ENCODE results near the gene KRTAP1-4.
"Not testable (repeated sequence)": the region's sequence is repeated elsewhere in the genome, so short reads cannot be mapped to it uniquely, and the experiment has no call there.

Gene KRTAP1-4

GRCh38 chr17:41003926-41004325, 26.1 kb downstream of the KRTAP1-4 start:
- DNase-seq (ENCODE audit: low spot score) = no peak

- DNase-seq (ENCODE audit: low spot score) = peak; percentile 5
Observed at GRCh38 chr17:41002814-41003213, 27.2 kb downstream of the KRTAP1-4 start.

DNA sequence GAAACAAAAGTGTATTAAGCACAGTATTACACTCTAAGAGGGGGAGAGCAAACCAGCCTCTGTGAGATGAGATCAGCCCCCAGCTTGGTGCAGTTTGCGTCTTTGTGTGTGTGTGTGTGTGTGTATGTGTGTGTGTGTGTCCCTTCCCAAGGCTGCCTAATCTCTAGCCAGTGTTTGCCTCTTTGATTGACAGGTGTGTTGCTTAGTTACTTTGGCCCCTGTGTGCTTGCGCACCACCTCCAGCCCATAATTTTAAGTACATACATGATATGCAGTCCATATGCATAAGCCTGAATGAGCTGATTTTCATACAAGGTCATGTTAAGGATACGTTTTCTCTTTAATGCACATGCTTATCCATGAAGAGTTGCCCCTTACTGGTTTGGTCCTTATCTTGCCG, 28.2 kb downstream of the KRTAP1-4 start:
- DNase-seq (ENCODE audit: low spot score) = no peak

DNA sequence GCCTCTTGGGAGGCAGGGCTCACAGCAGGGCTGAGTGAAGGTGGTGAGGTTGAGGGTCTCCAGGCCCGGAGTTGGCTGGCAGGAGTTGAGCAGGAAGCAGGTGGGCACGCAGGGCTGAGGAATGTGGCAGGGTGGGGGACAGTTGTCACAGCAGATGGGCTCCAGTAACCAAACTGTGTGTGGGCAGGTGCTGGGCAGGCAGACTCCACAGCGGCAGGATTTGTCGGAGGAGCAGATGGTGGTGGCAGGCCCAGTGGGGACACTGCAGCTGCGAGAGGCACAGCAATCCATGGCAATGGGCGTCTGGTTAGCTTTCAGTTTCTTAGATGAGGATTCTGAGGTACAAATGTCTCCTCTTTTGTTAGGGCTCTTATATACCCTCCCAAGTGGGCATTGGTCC, 30.4 kb downstream of the KRTAP1-4 start, which contains the start of gene KRTAP3-2:
KRTAP3-2 (minus strand) TSS at position 344 of the 400 bp plus-strand sequence; CDS start at position 291, 53 bp downstream.
- not testable (repeated sequence) for DNase-seq (ENCODE audit: low spot score)

- DNase-seq (ENCODE audit: low spot score) = no peak
Observed at GRCh38 chr17:40997361-40997760, 32.6 kb downstream of the KRTAP1-4 start.

DNA sequence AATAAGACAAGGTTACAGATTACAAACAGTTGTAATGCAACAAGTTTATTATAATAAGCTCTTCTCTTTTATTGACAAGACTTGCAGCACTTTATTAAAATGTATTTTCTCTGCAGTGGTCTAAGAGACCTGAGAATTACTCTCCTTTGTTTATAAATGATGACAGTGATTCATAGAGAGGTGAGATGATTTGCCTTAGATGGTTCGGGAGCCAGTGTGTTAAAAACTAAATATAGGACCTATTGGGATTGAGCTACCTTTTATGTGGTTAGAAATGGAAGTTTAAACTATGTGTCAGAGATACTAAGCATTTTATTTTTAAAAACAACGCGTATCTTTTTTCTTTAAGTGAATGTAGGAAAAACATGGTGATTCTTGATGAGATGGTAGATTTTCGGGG, 33.2 kb downstream of the KRTAP1-4 start:
- DNase-seq (ENCODE audit: low spot score) = no peak

- DNase-seq (ENCODE audit: low spot score) = no peak
Observed at GRCh38 chr17:40995116-40995515, 34.9 kb downstream of the KRTAP1-4 start.

- DNase-seq (ENCODE audit: low spot score) = no peak
Observed at GRCh38 chr17:40993839-40994238, 36.2 kb downstream of the KRTAP1-4 start, which contains the start of gene KRTAP3-3. Gene KRTAP3-3 (minus strand): TSS chr17:40994164. CDS start chr17:40994097, 67 bp downstream.

DNA sequence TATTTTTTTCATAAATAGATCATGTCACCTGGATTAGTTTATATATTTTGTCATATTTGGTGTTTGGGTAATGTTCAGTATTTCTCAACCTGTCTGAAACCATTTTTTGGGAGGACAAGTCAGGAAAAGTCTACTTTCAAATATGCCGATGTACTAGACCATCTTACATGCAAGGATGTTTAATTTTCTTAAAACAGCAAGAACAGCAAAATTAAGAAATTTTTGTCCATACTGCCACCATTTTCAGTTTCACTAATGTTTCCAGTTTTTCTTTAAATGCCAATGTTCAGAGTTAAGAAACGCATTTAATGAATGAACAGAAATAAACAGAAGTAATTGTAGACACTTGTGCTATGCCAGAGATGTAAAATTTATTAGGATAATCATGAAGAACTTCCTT, 36.9 kb downstream of the KRTAP1-4 start:
- DNase-seq (ENCODE audit: low spot score) = no peak

DNA sequence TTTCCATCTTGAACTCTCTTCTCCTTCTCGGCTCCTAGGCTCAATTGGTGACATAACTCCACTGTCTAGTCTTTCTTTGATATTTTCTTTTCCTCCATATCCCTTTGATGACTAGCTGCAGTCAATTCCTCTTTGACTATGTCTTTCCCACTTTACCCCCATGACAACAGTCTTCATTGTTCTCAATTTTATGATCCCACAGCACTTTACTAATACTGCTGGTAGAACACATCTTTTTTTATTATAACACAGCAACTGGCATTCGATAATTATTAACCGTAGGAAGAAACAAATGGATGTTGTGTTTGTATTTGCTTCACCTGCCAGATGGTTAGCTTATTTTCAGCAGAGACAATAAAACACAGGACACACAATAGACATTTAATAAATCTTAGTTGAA, 37.3 kb downstream of the KRTAP1-4 start:
- no peak for DNase-seq (ENCODE audit: low spot score)

- no peak for DNase-seq (ENCODE audit: low spot score)
Observed at GRCh38 chr17:40986920-40987319, 43.1 kb downstream of the KRTAP1-4 start.

DNA sequence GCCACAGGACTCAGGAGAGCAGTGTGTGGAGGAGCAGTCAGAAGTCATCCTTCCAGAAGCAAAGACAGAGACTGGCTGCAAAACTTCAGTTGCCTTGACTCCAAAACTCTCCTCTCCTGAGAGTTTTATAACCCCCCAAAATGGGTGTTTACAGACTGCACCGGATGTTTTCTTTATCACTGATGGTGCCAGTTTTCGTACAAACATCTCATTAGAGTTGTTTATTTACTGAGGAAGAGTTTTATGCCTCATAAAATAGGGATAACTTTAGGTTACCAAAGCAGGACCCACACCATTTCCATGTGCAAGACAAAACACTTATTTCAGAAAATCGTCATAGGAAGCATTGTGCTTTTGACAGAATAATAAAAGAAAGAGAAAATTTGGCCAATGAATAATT, 45.8 kb downstream of the KRTAP1-4 start, which contains the start of gene KRT40:
KRT40 (minus strand) TSS at position 101 of the 400 bp plus-strand sequence; CDS start at position 48, 53 bp downstream.
- DNase-seq (ENCODE audit: low spot score) = no peak

DNA sequence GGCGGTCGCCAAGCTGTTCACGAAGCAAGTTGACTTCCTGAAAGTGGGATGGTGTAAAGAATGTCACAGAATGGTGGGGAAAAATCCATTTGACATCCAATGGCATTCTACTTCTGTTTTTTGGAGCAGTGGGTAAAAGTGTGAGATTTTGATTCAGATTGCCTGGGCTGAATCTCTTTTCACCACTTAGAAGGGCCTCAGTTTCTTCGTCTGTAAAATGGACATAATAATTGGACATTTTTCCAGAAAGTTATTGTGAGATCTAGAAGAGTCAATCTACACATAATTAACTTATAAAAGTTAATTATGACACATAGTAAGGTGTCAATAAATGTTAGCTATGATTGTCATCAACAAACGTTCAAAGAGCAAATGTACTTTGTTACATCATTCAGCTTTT, 48.9 kb downstream of the KRTAP1-4 start:
- no peak for DNase-seq (ENCODE audit: low spot score)

GRCh38 chr17:40980596-40980995, 49.4 kb downstream of the KRTAP1-4 start:
- DNase-seq (ENCODE audit: low spot score) = no peak

GRCh38 chr17:40980117-40980516, 49.9 kb downstream of the KRTAP1-4 start:
- DNase-seq (ENCODE audit: low spot score) = no peak
